ENCODE measurements around the gene CHST7. TPM values are rescaled to one million over a fixed set of nuclear protein-coding genes. Genes with fewer than 3 reads are reported as not detected.
"Not testable (repeated sequence)": the region's sequence is repeated elsewhere in the genome, so short reads cannot be mapped to it uniquely, and the experiment has no call there.

The CHST7 gene
- 10 to 100 TPM in 1 of 8 experiments, 1 to 10 TPM in 7; 1.0 to 36.7 (median 2.6) TPM for total RNA-seq

GRCh38 chrX:46573331-46573891 is at the start of gene CHST7:
Gene CHST7 (plus strand): TSS chrX:46573765. CDS start chrX:46573932, 167 bp downstream.
- WGBS, 10 experiments, result 7 to 24% methylated on average over 3 to 6 of the region's 35 CpGs; no CpG with 5 or more reads in 8 of the 10 experiments
- ATAC-seq (replicated peaks in 6 of 8), result peak; percentile 18 to 87 (median 80)
- in situ Hi-C loops (cut with MboI; ENCODE audit: low pct_unique_long_range_greater_than_20kb in 2 of 9, low sequenced_read_pairs in 9 of 9, unreplicated experiment in 9 of 9), result no loop called here
- Histone ChIP-seq H3K4me1 (replicated peaks in 1 of 2) (peaks cover 0 to 4% of the 10 kb centered on the region in 2 donors), H3K27ac (no peak within 1 kb of the TSS), H3K4me3 (peak within 1 kb of the TSS; percentile 40 to 58 (median 44))

GRCh38 chrX:46528640-46529039 is 44.9 kb upstream of the CHST7 start:
- no CpG with 5 or more reads among the region's 6 CpGs for WGBS, 10 experiments
- H3K4me1 ChIP-seq (replicated peaks in 1 of 2); H3K27ac ChIP-seq; ATAC-seq (replicated peaks in 6 of 8); in situ Hi-C loops (cut with MboI; ENCODE audit: low pct_unique_long_range_greater_than_20kb in 2 of 9, low sequenced_read_pairs in 9 of 9, unreplicated experiment in 9 of 9); H3K4me3 ChIP-seq: not testable (repeated sequence)

- WGBS, 10 experiments, result 20 to 60% methylated on average over 1 to 2 of the region's 12 CpGs; no CpG with 5 or more reads in 8 of the 10 experiments
- in situ Hi-C loops (cut with MboI; ENCODE audit: low pct_unique_long_range_greater_than_20kb in 2 of 9, low sequenced_read_pairs in 9 of 9, unreplicated experiment in 9 of 9); H3K27ac ChIP-seq; ATAC-seq (replicated peaks in 6 of 8); H3K4me1 ChIP-seq (replicated peaks in 1 of 2); H3K4me3 ChIP-seq: not testable (repeated sequence)
These were observed 43.7 kb upstream of the CHST7 start for GRCh38 chrX:46529740-46530403.

- H3K4me3 ChIP-seq; H3K27ac ChIP-seq; H3K4me1 ChIP-seq (replicated peaks in 1 of 2); in situ Hi-C loops (cut with MboI; ENCODE audit: low pct_unique_long_range_greater_than_20kb in 2 of 9, low sequenced_read_pairs in 9 of 9, unreplicated experiment in 9 of 9); ATAC-seq (replicated peaks in 6 of 8): not testable (repeated sequence)
- no CpG with 5 or more reads among the region's 1 CpG for WGBS, 10 experiments
These were observed 43.1 kb upstream of the CHST7 start for GRCh38 chrX:46530404-46530908.

DNA sequence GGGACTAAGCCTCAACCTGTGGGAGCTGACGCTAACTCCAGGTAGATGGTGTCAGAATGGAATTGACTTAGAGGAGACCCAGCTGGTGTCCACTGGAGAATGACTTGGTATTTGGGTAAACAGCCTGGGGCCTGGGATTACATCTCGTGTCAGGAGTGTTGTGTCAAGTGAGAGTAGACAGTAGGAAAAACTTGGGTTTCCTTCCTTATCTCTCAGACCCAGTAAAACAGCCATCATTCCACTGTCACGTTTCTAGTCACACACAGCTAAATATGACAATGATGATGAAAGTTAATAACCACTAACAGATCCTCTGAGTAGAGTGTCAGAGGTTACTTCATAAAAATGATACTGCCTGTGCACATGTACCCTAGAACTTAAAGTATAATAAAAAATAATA is 42.1 kb upstream of the CHST7 start:
- 40 to 60% methylated on average over 1 to 2 of the region's 3 CpGs; no CpG with 5 or more reads in 8 of the 10 experiments for whole genome bisulfite sequencing, 10 experiments
- Histone ChIP-seq H3K4me3 (no peak overlapping the region), H3K4me1 (replicated peaks in 1 of 2) (peaks cover 0 to 3% of the 10 kb centered on the region in 2 donors), H3K27ac (no peak overlapping the region)
- no peak for ATAC-seq (replicated peaks in 6 of 8)
- in situ Hi-C loops (cut with MboI; ENCODE audit: low pct_unique_long_range_greater_than_20kb in 2 of 9, low sequenced_read_pairs in 9 of 9, unreplicated experiment in 9 of 9), result no loop called here

DNA sequence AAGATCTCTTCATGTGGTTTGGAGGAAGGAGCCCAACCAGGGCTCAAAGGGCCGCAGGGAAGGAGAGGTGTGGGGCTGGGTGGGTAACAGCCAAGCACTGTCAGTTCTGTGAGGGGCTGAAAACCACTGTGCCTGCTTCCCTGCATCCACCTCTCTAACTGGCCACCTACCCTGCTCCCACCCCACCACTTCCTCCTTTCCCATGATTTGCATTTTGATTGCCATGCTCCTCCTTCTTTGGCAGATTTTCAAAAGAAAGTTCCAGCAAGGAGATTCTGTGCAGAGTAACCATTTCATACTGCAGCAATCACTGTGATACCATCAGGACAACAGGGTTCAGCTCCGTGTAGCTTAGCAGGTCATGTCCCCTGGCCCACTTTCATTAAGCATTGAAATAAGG is 30.1 kb upstream of the CHST7 start:
- WGBS, 10 experiments, result 33 to 100% methylated on average over 1 to 2 of the region's 2 CpGs; no CpG with 5 or more reads in 8 of the 10 experiments
- Histone ChIP-seq H3K4me1 (replicated peaks in 1 of 2) (peaks cover 3 to 9% of the 10 kb centered on the region in 2 donors), H3K27ac (no peak overlapping the region), H3K4me3 (no peak overlapping the region)
- no peak for ATAC-seq (replicated peaks in 6 of 8)
- in situ Hi-C loops (cut with MboI; ENCODE audit: low pct_unique_long_range_greater_than_20kb in 2 of 9, low sequenced_read_pairs in 9 of 9, unreplicated experiment in 9 of 9), result no loop called here

DNA sequence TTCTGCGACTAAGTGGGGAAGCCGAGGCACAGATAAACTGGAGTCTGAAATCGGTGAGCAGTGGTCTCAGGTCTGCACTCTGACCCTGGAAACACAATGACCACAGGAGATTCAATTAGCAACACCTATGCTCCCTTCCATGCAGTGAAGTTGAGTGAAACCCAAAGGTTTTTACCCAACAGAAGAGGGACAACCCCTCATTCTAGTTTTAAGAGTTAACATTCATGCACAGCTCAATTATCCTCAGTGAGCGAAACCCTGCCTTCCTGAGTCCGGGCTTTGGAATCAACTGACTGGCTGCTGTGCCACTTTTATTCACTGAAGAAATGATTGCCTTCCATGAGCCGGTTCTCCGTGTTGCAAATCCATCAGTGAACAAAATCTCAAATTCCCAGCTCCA is 29.0 kb upstream of the CHST7 start:
- Histone ChIP-seq H3K4me3 (peak overlapping the region; percentile 52 to 95 (median 64)), H3K27ac (peak overlapping the region; percentile 69 to 96)
- H3K4me1 ChIP-seq (replicated peaks in 1 of 2); ATAC-seq (replicated peaks in 6 of 8); in situ Hi-C loops (cut with MboI; ENCODE audit: low pct_unique_long_range_greater_than_20kb in 2 of 9, low sequenced_read_pairs in 9 of 9, unreplicated experiment in 9 of 9): not testable (repeated sequence)
- WGBS, 10 experiments, result 0 to 100% (median 55%) methylated on average over 1 to 5 of the region's 7 CpGs; no CpG with 5 or more reads in 5 of the 10 experiments

GRCh38 chrX:46545111-46546005 is 28.2 kb upstream of the CHST7 start, which contains the start of gene ZNF674:
Gene ZNF674 (minus strand): TSS chrX:46545421. CDS start chrX:46542087, 3,334 bp downstream.
- peak within 1 kb of the TSS; percentile 88 to 96 for H3K27ac ChIP-seq
- in situ Hi-C loops (cut with MboI; ENCODE audit: low pct_unique_long_range_greater_than_20kb in 2 of 9, low sequenced_read_pairs in 9 of 9, unreplicated experiment in 9 of 9), result no loop called here
- H3K4me3 ChIP-seq, result peak within 1 kb of the TSS; percentile 52 to 95 (median 64)
- ATAC-seq (replicated peaks in 6 of 8), result peak; percentile 69 to 95 (median 92)
- peaks cover 3 to 9% of the 10 kb centered on the region in 2 donors for H3K4me1 ChIP-seq (replicated peaks in 1 of 2)
- WGBS, 10 experiments, result 0 to 80% (median 15%) methylated on average over 1 to 29 of the region's 57 CpGs; no CpG with 5 or more reads in 6 of the 10 experiments

GRCh38 chrX:46547857-46548256 is 25.7 kb upstream of the CHST7 start:
- WGBS, 10 experiments, result 9 to 100% (median 90%) methylated on average over 1 to 6 of the region's 6 CpGs; no CpG with 5 or more reads in 4 of the 10 experiments
- H3K4me1 ChIP-seq (replicated peaks in 1 of 2), result peaks cover 3 to 11% of the 10 kb centered on the region in 2 donors
- ATAC-seq (replicated peaks in 6 of 8), result peak in 3 of 8 experiments; percentile 13 to 57 (median 18)
- in situ Hi-C loops (cut with MboI; ENCODE audit: low pct_unique_long_range_greater_than_20kb in 2 of 9, low sequenced_read_pairs in 9 of 9, unreplicated experiment in 9 of 9), result no loop called here
- H3K4me3 ChIP-seq, result no peak overlapping the region
- H3K27ac ChIP-seq, result no peak overlapping the region

GRCh38 chrX:46549914-46550313 is 23.7 kb upstream of the CHST7 start:
- Histone ChIP-seq H3K4me1 (replicated peaks in 1 of 2) (peaks cover 0 to 5% of the 10 kb centered on the region in 2 donors), H3K27ac (no peak overlapping the region), H3K4me3 (no peak overlapping the region)
- ATAC-seq (replicated peaks in 6 of 8), result no peak
- 63 to 100% methylated on average over 1 of the region's 1 CpG; no CpG with 5 or more reads in 8 of the 10 experiments for WGBS, 10 experiments
- in situ Hi-C loops (cut with MboI; ENCODE audit: low pct_unique_long_range_greater_than_20kb in 2 of 9, low sequenced_read_pairs in 9 of 9, unreplicated experiment in 9 of 9), result no loop called here

DNA sequence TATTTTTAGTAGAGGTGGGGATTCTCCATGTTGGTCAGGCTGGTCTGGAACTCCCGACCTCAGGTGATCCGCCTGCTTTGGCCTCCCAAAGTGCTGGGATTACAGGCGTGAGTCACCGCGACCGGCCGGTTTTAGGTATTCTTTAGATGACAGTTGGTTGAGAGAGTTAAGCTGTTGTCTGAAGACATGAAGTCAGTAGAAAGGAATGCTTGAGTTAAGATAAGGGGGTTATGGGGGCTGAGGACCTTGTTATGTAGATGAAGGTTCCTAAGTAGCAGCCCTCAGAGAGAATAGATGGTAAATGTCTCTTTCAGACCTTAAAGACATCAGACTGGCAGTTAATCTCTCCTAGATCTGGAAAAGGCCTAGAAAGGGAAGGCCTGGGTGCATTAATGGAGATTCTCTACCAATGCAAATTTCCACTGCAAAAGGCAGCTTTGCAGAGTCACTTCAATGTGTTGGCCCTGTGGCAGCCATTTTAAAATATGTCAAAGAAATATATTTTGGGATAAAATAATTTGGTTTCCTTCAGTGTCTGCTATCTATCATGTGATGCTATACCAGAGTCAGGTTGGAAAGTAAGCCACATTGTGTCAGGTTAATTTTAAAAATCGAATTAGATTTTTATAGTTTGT is 22.0 kb upstream of the CHST7 start:
- no peak overlapping the region for H3K4me3 ChIP-seq
- H3K27ac ChIP-seq, result peak overlapping the region in 1 of 2 donors; percentile 77
- 0 to 33% (median 19%) methylated on average over 1 of the region's 8 CpGs; no CpG with 5 or more reads in 6 of the 10 experiments for WGBS, 10 experiments
- H3K4me1 ChIP-seq (replicated peaks in 1 of 2), result peaks cover 0 to 2% of the 10 kb centered on the region in 2 donors
- in situ Hi-C loops (cut with MboI; ENCODE audit: low pct_unique_long_range_greater_than_20kb in 2 of 9, low sequenced_read_pairs in 9 of 9, unreplicated experiment in 9 of 9), result no loop called here
- ATAC-seq (replicated peaks in 6 of 8), result peak in 3 of 8 experiments; percentile 54 to 63 (median 63)

DNA sequence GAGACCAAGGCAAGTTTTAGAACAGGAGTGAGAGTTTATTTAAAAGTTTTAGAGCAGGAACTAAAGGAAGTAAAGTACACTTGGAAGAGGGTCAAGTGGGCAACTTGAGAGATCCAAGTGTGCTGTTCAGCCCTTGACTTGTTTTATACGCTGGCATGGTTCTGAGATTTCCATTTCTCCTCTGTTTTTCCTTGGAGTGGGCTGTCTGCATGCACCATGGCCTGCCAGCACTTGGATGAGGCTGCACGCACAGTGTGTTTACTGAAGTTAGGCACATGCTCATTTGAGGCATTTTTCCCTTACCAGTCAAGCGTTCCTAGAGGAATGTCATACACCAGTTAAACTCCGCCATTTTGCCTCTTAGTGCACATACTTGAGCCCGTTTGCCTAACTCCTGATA is 19.6 kb upstream of the CHST7 start:
- Histone ChIP-seq H3K4me1 (replicated peaks in 1 of 2) (peaks cover 0 to 2% of the 10 kb centered on the region in 2 donors), H3K4me3 (no peak overlapping the region), H3K27ac (no peak overlapping the region)
- 59 to 100% (median 96%) methylated on average over 2 to 4 of the region's 5 CpGs; no CpG with 5 or more reads in 4 of the 10 experiments for WGBS, 10 experiments
- no peak for ATAC-seq (replicated peaks in 6 of 8)
- in situ Hi-C loops (cut with MboI; ENCODE audit: low pct_unique_long_range_greater_than_20kb in 2 of 9, low sequenced_read_pairs in 9 of 9, unreplicated experiment in 9 of 9), result no loop called here
